A549 (cell line): Measurements from ENCODE around the gene FAM193A. TPM values are rescaled to one million over a fixed set of nuclear protein-coding genes. Genes with fewer than 3 reads are reported as not detected.
"Not testable (repeated sequence)": the region's sequence is repeated elsewhere in the genome, so short reads cannot be mapped to it uniquely, and the experiment has no call there.

Source experiments
- ATAC-seq, 2 experiments: fragments of 200-7000 bp in 1 of 2; fragments of >200 bp in 1 of 2; cut with Nextera tagmentation in 1 of 2; cut with Tn5 transposase in 1 of 2; 3 replicates each; pipeline versions ENCODE4 v1.8.0 to v1.9.1; 2018 to 2020; ENCODE audit warnings: mild to moderate bottlenecking in 1 of 2, moderate library complexity in 1 of 2
- CTCF ChIA-PET: fragments of 300-600 bp; sonication (Branson Sonifier 250); formaldehyde crosslinking; extraction: SDS; loops from one replicate; lab custom pipeline; 2021; ENCODE audit warnings: antibody characterized with exemption, inconsistent platforms; lab: Yijun Ruan, JAX
- POLR2A ChIA-PET: fragments of 350-600 bp; formaldehyde crosslinking; extraction: SDS; loops from one replicate; lab custom pipeline; 2021; ENCODE audit warnings: antibody characterized with exemption, inconsistent platforms; lab: Yijun Ruan, JAX
- DNase-seq, 2 experiments: peaks; one replicate each; pipeline versions ENCODE4 v3.0.0 to v3.0.0-alpha.2; 2011 to 2016; ENCODE audit warnings: low read depth in 1 of 2, low spot score in 1 of 2
- FAIRE-seq: peaks from 2 replicates; lab custom pipeline; 2011; peaks lifted over from hg19 to GRCh38; lab: Jason Lieb, UNC
- H3K27ac ChIP-seq, 2 experiments: fragments of >200 bp; sonication (Bioruptor Twin); formaldehyde crosslinking; 3 replicates each; pipeline ENCODE4 v1.5.1; 2016 to 2017
- H3K4me1 ChIP-seq: fragments of >200 bp; sonication (Bioruptor Twin); formaldehyde crosslinking; 3 replicates; pipeline ENCODE4 v1.6.1; 2016
- H3K4me2 ChIP-seq: fragments of >200 bp; sonication (Bioruptor Twin); formaldehyde crosslinking; 3 replicates; pipeline ENCODE4 v1.6.1; 2016
- H3K4me3 ChIP-seq: fragments of >200 bp; sonication (Bioruptor Twin); formaldehyde crosslinking; 3 replicates; pipeline ENCODE4 v1.5.1; 2016
- H3K9me3 ChIP-seq: fragments of >200 bp; sonication (Bioruptor Twin); formaldehyde crosslinking; 3 replicates; pipeline ENCODE4 v1.6.1; 2016
- CBX2 ChIP-seq: fragments of 200-600 bp; sonication (generic); IDR thresholded peaks from 2 replicates; pipeline ENCODE4 v1.6.1; 2016; ENCODE audit warnings: low read depth, mild to moderate bottlenecking, borderline replicate concordance
- ELK1 ChIP-seq: fragments of 150-350 bp; IDR thresholded peaks from 2 replicates; pipeline ENCODE4 v1.6.1; 2014; ENCODE audit warnings: low read depth, mild to moderate bottlenecking, low read length
- FOSB ChIP-seq: fragments of 250-450 bp; sonication (Bioruptor Pico); IDR thresholded peaks from 2 replicates; pipeline ENCODE4 v1.5.0; 2020; ENCODE audit warnings: mild to moderate bottlenecking, moderate library complexity
- GATA3 ChIP-seq: IDR thresholded peaks from 2 replicates; pipeline ENCODE4 v1.6.1; 2012; ENCODE audit warnings: borderline replicate concordance
- HOXA7 ChIP-seq: fragments of 250-450 bp; sonication (Bioruptor Pico); IDR thresholded peaks from 2 replicates; pipeline ENCODE4 v1.5.0; 2020; ENCODE audit warnings: mild to moderate bottlenecking, moderate library complexity
- HOXB5 ChIP-seq: fragments of 250-450 bp; sonication (Bioruptor Pico); IDR thresholded peaks from 2 replicates; pipeline ENCODE4 v1.5.0; 2020; ENCODE audit warnings: mild to moderate bottlenecking, moderate library complexity
- KDM1A ChIP-seq: fragments of 200-600 bp; sonication (generic); IDR thresholded peaks from 2 replicates; pipeline ENCODE4 v1.6.1; 2016; ENCODE audit warnings: low read depth, mild to moderate bottlenecking
- NPAS2 ChIP-seq: fragments of 250-450 bp; sonication (Bioruptor Pico); IDR thresholded peaks from 2 replicates; pipeline ENCODE4 v1.8.0; 2022; ENCODE audit warnings: mild to moderate bottlenecking, moderate library complexity, borderline replicate concordance
- REST ChIP-seq: fragments of 200-600 bp; sonication (generic); IDR thresholded peaks from 2 replicates; pipeline ENCODE4 v1.6.1; 2016; ENCODE audit warnings: antibody characterized with exemption, mild to moderate bottlenecking, moderate library complexity
- RFX5 ChIP-seq: fragments of 450-650 bp; IDR thresholded peaks from 2 replicates; pipeline ENCODE4 v1.7.1; 2014; ENCODE audit warnings: antibody characterized with exemption, mild to moderate bottlenecking, moderate library complexity
- TP53 ChIP-seq: fragments of 250-450 bp; sonication (Bioruptor Pico); IDR thresholded peaks from 2 replicates; pipeline ENCODE4 v1.5.0; 2021; ENCODE audit warnings: mild to moderate bottlenecking, moderate library complexity
- WGBS: methylation state at CpG from one replicate; pipeline ENCODE4 v1.1.6; 2017; ENCODE audit errors: missing lambda C conversion rate; 5-methylcytosine and 5-hydroxymethylcytosine counted together
- polyA plus RNA-seq, 4 experiments: library from polyadenylated mRNA; depleted of rRNA in 3 of 4; stranded (reverse); fragments of >200 nt; fragmentation: RNase III in 1 of 4; extraction: RNeasy Plus Mini Kit Qiagen cat#74134 plus additional on column Dnase treatment in 1 of 4; gene quantifications; 2 replicates in 3 of 4; 3 replicates in 1 of 4; pipeline ENCODE4 v1.2.3, GENCODE V29; 2011 to 2017

Gene FAM193A
- polyA plus RNA-seq, 2 of the 4 experiments (the other 2 are of a cell fraction) = 4.5 to 6.7 TPM

- TF ChIP-seq ELK1 (no peak), REST (no peak)
These were observed 198.2 kb downstream of the FAM193A start (continued) for GRCh38 chr4:2734612-2735011.

GRCh38 chr4:2735869-2736268 lies 199.4 kb downstream of the FAM193A start:
- Histone ChIP-seq H3K4me2 (no peak overlapping the region), H3K27ac (no peak overlapping the region), H3K9me3 (no peaks in the 10 kb centered on the region), H3K4me3 (no peak overlapping the region), H3K4me1 (no peaks in the 10 kb centered on the region)
- DNase-seq = no peak
- no peak for FAIRE-seq
- ChIA-PET CTCF (no interaction called here), POLR2A (no interaction called here)
- TF ChIP-seq REST (no peak), HOXB5 (no peak), HOXA7 (CRISPR knock-in tag) (no peak), GATA3 (no peak), TP53 (CRISPR knock-in tag) (no peak)
- ATAC-seq = no peak

- H3K4me3 ChIP-seq, ATAC-seq, H3K9me3 ChIP-seq, FAIRE-seq, DNase-seq, H3K27ac ChIP-seq, H3K4me2 ChIP-seq, CTCF ChIA-PET, H3K4me1 ChIP-seq, POLR2A ChIA-PET: not testable (repeated sequence)
- 88% methylated on average over 2 of the region's 2 CpGs for WGBS
These were observed 201.8 kb downstream of the FAM193A start for GRCh38 chr4:2738296-2738695.

- CTCF ChIA-PET = no interaction called here
- POLR2A ChIA-PET = no interaction called here
- no peaks in the 10 kb centered on the region for H3K9me3 ChIP-seq
- no peak for FAIRE-seq
- H3K4me3 ChIP-seq = no peak overlapping the region
- peaks cover 11% of the 10 kb centered on the region for H3K4me1 ChIP-seq
- WGBS = 77% methylated on average over 9 of the region's 9 CpGs
- DNase-seq = no peak
- ATAC-seq = no peak
- H3K27ac ChIP-seq = no peak overlapping the region
- no peak overlapping the region for H3K4me2 ChIP-seq
- TF ChIP-seq NPAS2 (no peak), GATA3 (no peak), FOSB (CRISPR knock-in tag) (no peak), CBX2 (no peak), RFX5 (no peak), KDM1A (no peak)
These were observed 205.2 kb downstream of the FAM193A start for GRCh38 chr4:2741626-2742025.
